Endothelial cell of umbilical vein (primary cell): Measurements from ENCODE around the gene ITPR2. TPM values are rescaled to one million over a fixed set of nuclear protein-coding genes. Genes with fewer than 3 reads are reported as not detected.

Experiments used
- BruUV-seq: library from RNA; stranded (reverse); fragments of 400-500 nt; replicated peaks from 2 replicates; lab custom pipeline; 2021; lab: Mats Ljungman, UMichigan
- CTCF ChIA-PET: fragments of 300-600, 350-600 bp; sonication (Branson Sonifier 250); formaldehyde crosslinking; loops from one replicate; lab custom pipeline; 2021; ENCODE audit warnings: antibody characterized with exemption, inconsistent platforms; lab: Charles Lee
- POLR2A ChIA-PET: fragments of 300-600, 350-600 bp; sonication (Branson Sonifier 250); formaldehyde crosslinking; loops from one replicate; lab custom pipeline; 2021; ENCODE audit warnings: antibody characterized with exemption, inconsistent platforms; lab: Charles Lee
- DNase-seq: peaks from one replicate; pipeline ENCODE4 v3.0.0-alpha.2; 2011; ENCODE audit warnings: low read depth, low spot score
- FAIRE-seq: peaks from 2 replicates; lab custom pipeline; 2011; peaks lifted over from hg19 to GRCh38; lab: Jason Lieb, UNC
- H2AFZ ChIP-seq: 2 replicates; pipeline ENCODE4 v1.6.0; 2012; ENCODE audit warnings: low read depth, low read length, control low read depth, inconsistent platforms
- H3K27ac ChIP-seq: 2 replicates; pipeline ENCODE4 v1.5.1; 2011; ENCODE audit warnings: low read depth, mild to moderate bottlenecking, control low read depth, low read length, moderate library complexity; ENCODE audit not compliant: insufficient read depth
- H3K27me3 ChIP-seq, 2 experiments: 2 replicates each; pipeline versions ENCODE4 v1.6.0 to v1.6.1; 2011; ENCODE audit warnings: low read length in 2 of 2, mixed read lengths in 1 of 2; ENCODE audit not compliant: control insufficient read depth in 2 of 2, insufficient read depth in 2 of 2
- H3K36me3 ChIP-seq, 2 experiments: 2 replicates in 1 of 2; 3 replicates in 1 of 2; pipeline ENCODE4 v1.5.1; 2011; ENCODE audit warnings: low read length in 2 of 2, mild to moderate bottlenecking in 1 of 2, moderate library complexity in 1 of 2; ENCODE audit not compliant: control insufficient read depth in 2 of 2, insufficient read depth in 2 of 2; ENCODE audit errors: extremely low read depth in 1 of 2
- H3K4me1 ChIP-seq: 3 replicates; pipeline ENCODE4 v1.5.1; 2011; ENCODE audit warnings: mild to moderate bottlenecking, low read length; ENCODE audit not compliant: control insufficient read depth, insufficient read depth; ENCODE audit errors: extremely low read depth
- H3K4me2 ChIP-seq: 2 replicates; pipeline ENCODE4 v1.6.1; 2011; ENCODE audit warnings: low read length, control low read depth, mixed read lengths; ENCODE audit not compliant: insufficient read depth
- H3K4me3 ChIP-seq, 3 experiments: fragments of 200-600 bp in 1 of 3; sonication (generic), shearing (Covaris generic) in 1 of 3; replicated peaks in 1 of 3; 2 replicates each; pipeline ENCODE4 v1.5.1; 2011 to 2016; ENCODE audit warnings: control low read depth in 3 of 3, low read length in 3 of 3, mild to moderate bottlenecking in 2 of 3, inconsistent platforms in 1 of 3, low read depth in 1 of 3, moderate library complexity in 1 of 3; ENCODE audit not compliant: insufficient read depth in 1 of 3
- H3K79me2 ChIP-seq: 2 replicates; pipeline ENCODE4 v1.6.0; 2012; ENCODE audit warnings: low read length, inconsistent platforms; ENCODE audit not compliant: control insufficient read depth, insufficient read depth
- H3K9ac ChIP-seq: replicated peaks from 2 replicates; pipeline ENCODE3; 2011; ENCODE audit warnings: low read length, control low read depth; ENCODE audit not compliant: insufficient read depth; ENCODE audit errors: extremely low read depth
- H3K9me1 ChIP-seq: replicated peaks from 3 replicates; pipeline ENCODE4 v1.6.0; 2011; ENCODE audit warnings: mild to moderate bottlenecking, low read length; ENCODE audit not compliant: control insufficient read depth, insufficient read depth; ENCODE audit errors: extremely low read depth
- H3K9me3 ChIP-seq: replicated peaks from 2 replicates; pipeline ENCODE4 v1.5.1; 2012; ENCODE audit warnings: low read length, inconsistent platforms; ENCODE audit not compliant: control insufficient read depth, insufficient read depth
- H4K20me1 ChIP-seq: replicated peaks from 2 replicates; pipeline ENCODE3; 2011; ENCODE audit warnings: mild to moderate bottlenecking, low read length; ENCODE audit not compliant: control insufficient read depth, insufficient read depth; ENCODE audit errors: extremely low read depth
- CTCF ChIP-seq, 2 donors: IDR thresholded peaks; 1 replicate in 1 of 2; 2 replicates in 1 of 2; pipeline ENCODE4 v1.5.1; 2011; ENCODE audit warnings: low read length in 2 of 2, mild to moderate bottlenecking in 2 of 2, moderate library complexity in 2 of 2, control low read depth in 1 of 2, inconsistent platforms in 1 of 2, low read depth in 1 of 2; ENCODE audit not compliant: insufficient read depth in 1 of 2; ENCODE audit errors: extremely low read depth in 1 of 2
- EZH2 ChIP-seq: IDR thresholded peaks from 2 replicates; pipeline ENCODE4 v1.6.1; 2012; ENCODE audit warnings: borderline replicate concordance, low read depth, mild to moderate bottlenecking, moderate library complexity, low read length, inconsistent platforms; ENCODE audit not compliant: severe bottlenecking
- FOS ChIP-seq: IDR thresholded peaks from 2 replicates; pipeline ENCODE4 v1.6.1; 2011; ENCODE audit warnings: mild to moderate bottlenecking, low read length, moderate library complexity, borderline replicate concordance; ENCODE audit not compliant: insufficient read depth
- GATA2 ChIP-seq: IDR thresholded peaks from 2 replicates; pipeline ENCODE4 v1.7.0; 2011; ENCODE audit warnings: low read depth, mild to moderate bottlenecking, moderate library complexity, mixed read lengths, low read length; ENCODE audit not compliant: insufficient read length, insufficient read depth
- JUN ChIP-seq: IDR thresholded peaks from 2 replicates; pipeline ENCODE4 v1.6.1; 2011; ENCODE audit warnings: borderline replicate concordance, low read depth; ENCODE audit not compliant: insufficient read length, insufficient read depth
- MAX ChIP-seq: IDR thresholded peaks from 2 replicates; pipeline ENCODE4 v1.6.1; 2011; ENCODE audit not compliant: insufficient read depth, insufficient read length
- MYC ChIP-seq: IDR thresholded peaks from one replicate; pipeline ENCODE4 v1.6.1; 2011; ENCODE audit warnings: mild to moderate bottlenecking, low read depth, low read length
- POLR2A ChIP-seq: IDR thresholded peaks from 2 replicates; pipeline ENCODE4 v1.6.1; 2012; ENCODE audit warnings: low read depth, mild to moderate bottlenecking, control low read depth, low read length
- POLR2AphosphoS5 ChIP-seq: IDR thresholded peaks from 2 replicates; pipeline ENCODE4 v1.6.1; 2012; ENCODE audit warnings: low read depth, mild to moderate bottlenecking, control low read depth, low read length, moderate library complexity; ENCODE audit not compliant: insufficient read depth
- dilution Hi-C: fragments of 300-500 bp; cut with MboI; formaldehyde crosslinking; loops from one replicate; pipeline ENCODE4 v1.15.0; 2019; ENCODE audit warnings: low sequenced_read_pairs; ENCODE audit not compliant: extremely low pct_ligation_motif_present
- intact Hi-C: fragments of 100-400 bp; cut with micrococcal nuclease; formaldehyde crosslinking; loops from one replicate; pipeline ENCODE4 v1.10.0; 2022
- polyA plus RNA-seq, 4 experiments: library from polyadenylated mRNA; depleted of rRNA in 3 of 4; stranded (reverse) in 3 of 4; unstranded in 1 of 4; fragments of >200 nt; gene quantifications; 2 replicates each; pipeline versions ENCODE4 v1.2.1 to v1.2.3, GENCODE V29; 2011 to 2012; ENCODE audit warnings: missing spikeins in 1 of 4
- total RNA-seq: library from RNA; stranded (reverse); gene quantifications from 2 replicates; pipeline ENCODE4 v1.2.3, GENCODE V29; 2021

Gene ITPR2
- total and polyA plus RNA-seq, 2 donors (not counting 3 experiments of a cell fraction or from before 2014, with no cell fraction given), result 16.2 to 86.8 TPM

DNA sequence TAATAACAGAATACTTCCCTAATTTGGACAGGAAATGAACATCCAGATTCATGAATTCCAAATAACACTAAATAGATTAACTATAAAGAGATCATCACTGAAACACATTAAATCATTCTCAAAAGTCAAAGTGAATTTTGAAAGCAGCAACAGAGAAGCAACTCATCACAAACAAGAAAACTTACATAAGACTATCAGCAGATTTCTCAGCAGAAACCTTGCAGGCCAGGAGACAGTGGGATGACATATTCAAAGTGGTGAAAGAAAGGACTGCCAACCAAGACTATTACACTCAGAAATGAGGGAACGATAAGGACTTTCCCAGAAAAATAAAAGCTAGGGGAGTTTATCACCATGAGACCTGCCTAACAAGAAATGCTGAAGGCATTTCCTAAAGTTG, 70.8 kb downstream of the ITPR2 start:
- FAIRE-seq (no peak), DNase-seq (no peak)
- no peaks in the 10 kb centered on the region for H3K4me1 ChIP-seq
- H3K27ac ChIP-seq, result no peak overlapping the region
- dilution Hi-C loops, result no loop called here
- TF ChIP-seq MAX (no peak), CTCF (IDR thresholded peaks at IDR 0.05; ENCODE audit: extremely low read depth in 1 of 2, insufficient read depth in 1 of 2, low read depth in 1 of 2, low read length in 2 of 2) (no peak), GATA2 (no peak), POLR2A (no peak), EZH2 (no peak), POLR2AphosphoS5 (no peak), MYC (no peak), FOS (no peak), JUN (no peak)
- peaks cover 25% of the 10 kb centered on the region for H3K79me2 ChIP-seq
- no peaks in the 10 kb centered on the region for H3K9me1 ChIP-seq
- BruUV-seq, result no TSS peak
- no peak overlapping the region for H2AFZ ChIP-seq
- no peak overlapping the region for H3K4me2 ChIP-seq
- no peaks in the 10 kb centered on the region for H3K36me3 ChIP-seq
- no peaks in the 10 kb centered on the region for H4K20me1 ChIP-seq
- ChIA-PET CTCF (interaction anchor here (0.6 to 1.3 kb wide), 2 partner anchors 41 to 86 kb away, joined by 3 read pairs; no protein-coding TSS in a partner anchor), POLR2A (no interaction called here)
- peaks cover 2% of the 10 kb centered on the region for H3K9me3 ChIP-seq
- H3K9ac ChIP-seq, result no peak overlapping the region
- H3K27me3 ChIP-seq, result no peaks in the 10 kb centered on the region
- intact Hi-C loops, result no loop called here
- no peak overlapping the region for H3K4me3 ChIP-seq
